Thyroid gland (tissue), 4 donors: ENCODE measurements around the gene KIF16B. TPM values are rescaled to one million over a fixed set of nuclear protein-coding genes. Genes with fewer than 3 reads are reported as not detected.

ENCODE experiments used
- DNase-seq, 2 donors: peaks; one replicate each; pipeline ENCODE4 v3.0.0-alpha.2; 2019
- H3K27ac ChIP-seq, 3 donors: fragments of 200-600 bp; sonication (generic); 1 replicate in 2 of 3; 2 replicates in 1 of 3; pipeline ENCODE4 v1.5.1; 2016 to 2019; ENCODE audit warnings: mild to moderate bottlenecking in 1 of 3, moderate library complexity in 1 of 3
- H3K27me3 ChIP-seq: fragments of 200-600 bp; sonication (generic); one replicate; pipeline ENCODE4 v1.5.1; 2019
- H3K36me3 ChIP-seq, 2 donors: fragments of 200-600 bp; sonication (generic); one replicate each; pipeline ENCODE4 v1.5.1; 2016 to 2019
- H3K4me1 ChIP-seq, 2 donors: fragments of 200-600 bp; sonication (generic); one replicate each; pipeline ENCODE4 v1.5.1; 2017 to 2019
- H3K4me3 ChIP-seq, 3 donors: fragments of 200-600 bp; sonication (generic); replicated peaks in 1 of 3; 1 replicate in 2 of 3; 2 replicates in 1 of 3; pipeline ENCODE4 v1.5.1; 2016; ENCODE audit warnings: mild to moderate bottlenecking in 1 of 3
- H3K9me3 ChIP-seq: fragments of 200-600 bp; sonication (generic); one replicate; pipeline ENCODE4 v1.5.1; 2017
- POLR2A ChIP-seq, 2 donors: fragments of 450-650 bp; IDR thresholded peaks; one replicate each; pipeline ENCODE4 v1.6.1; 2017; ENCODE audit warnings: antibody characterized with exemption in 2 of 2, mild to moderate bottlenecking in 2 of 2, moderate library complexity in 1 of 2
- WGBS, 2 donors: methylation state at CpG; one replicate each; pipeline ENCODE4 v1.1.5; 2017; 5-methylcytosine and 5-hydroxymethylcytosine counted together
- intact Hi-C: fragments of 100-400 bp; cut with DNase I; formaldehyde crosslinking; loops from one replicate; pipeline ENCODE4 v1.15.1; 2023
- total RNA-seq, 4 donors: library from RNA; depleted of rRNA; stranded (reverse); fragments of >200 nt; gene quantifications; one replicate each; pipeline ENCODE4 v1.2.3, GENCODE V29; 2016
- TF ChIP-seq, protein P1 (sequence below), 6 experiments: fragments of 200-600 bp in 3 of 6; fragments of 450-650 bp in 3 of 6; sonication (generic) in 3 of 6; IDR thresholded peaks; one replicate each; pipeline ENCODE4 v1.5.1; 2016 to 2019; ENCODE audit warnings: antibody characterized with exemption in 6 of 6, mild to moderate bottlenecking in 2 of 6, inconsistent platforms in 1 of 6, moderate library complexity in 1 of 6

Gene KIF16B
- total RNA-seq, 4 donors from 2014 or later: 18.5 to 32.8 (median 28.6) TPM

DNA sequence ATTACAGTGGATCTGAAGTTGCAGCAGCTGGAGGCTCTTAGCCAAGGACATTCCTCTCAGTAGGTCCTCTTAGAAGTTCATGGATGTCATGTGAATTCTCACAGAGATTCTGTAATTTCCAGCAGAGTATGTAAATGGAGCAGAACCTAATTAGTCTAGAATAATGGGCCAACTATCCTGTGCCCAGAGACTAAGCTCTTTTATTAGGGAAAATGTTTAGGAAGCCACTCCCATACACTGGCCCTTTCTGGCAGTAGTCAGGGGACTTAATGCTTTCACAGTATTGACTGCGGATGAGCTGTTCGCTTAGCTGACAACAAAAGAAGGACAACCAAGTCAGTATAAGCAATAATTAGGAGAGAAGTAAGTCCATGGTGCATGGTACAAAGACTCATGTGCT, 43.8 kb upstream of the KIF16B start:
- no peaks in the 10 kb centered on the region for H3K36me3 ChIP-seq
- intact Hi-C loops: no loop called here
- no peaks in the 10 kb centered on the region for H3K27me3 ChIP-seq
- 90 to 98% methylated on average over 2 of the region's 2 CpGs for WGBS, 2 donors
- no peaks in the 10 kb centered on the region for H3K4me1 ChIP-seq
- H3K27ac ChIP-seq: no peak overlapping the region
- H3K4me3 ChIP-seq: no peak overlapping the region
- no peak for DNase-seq
- TF ChIP-seq POLR2A (IDR thresholded peaks at IDR 0.05): no peak
- TF ChIP-seq, protein P1, sequence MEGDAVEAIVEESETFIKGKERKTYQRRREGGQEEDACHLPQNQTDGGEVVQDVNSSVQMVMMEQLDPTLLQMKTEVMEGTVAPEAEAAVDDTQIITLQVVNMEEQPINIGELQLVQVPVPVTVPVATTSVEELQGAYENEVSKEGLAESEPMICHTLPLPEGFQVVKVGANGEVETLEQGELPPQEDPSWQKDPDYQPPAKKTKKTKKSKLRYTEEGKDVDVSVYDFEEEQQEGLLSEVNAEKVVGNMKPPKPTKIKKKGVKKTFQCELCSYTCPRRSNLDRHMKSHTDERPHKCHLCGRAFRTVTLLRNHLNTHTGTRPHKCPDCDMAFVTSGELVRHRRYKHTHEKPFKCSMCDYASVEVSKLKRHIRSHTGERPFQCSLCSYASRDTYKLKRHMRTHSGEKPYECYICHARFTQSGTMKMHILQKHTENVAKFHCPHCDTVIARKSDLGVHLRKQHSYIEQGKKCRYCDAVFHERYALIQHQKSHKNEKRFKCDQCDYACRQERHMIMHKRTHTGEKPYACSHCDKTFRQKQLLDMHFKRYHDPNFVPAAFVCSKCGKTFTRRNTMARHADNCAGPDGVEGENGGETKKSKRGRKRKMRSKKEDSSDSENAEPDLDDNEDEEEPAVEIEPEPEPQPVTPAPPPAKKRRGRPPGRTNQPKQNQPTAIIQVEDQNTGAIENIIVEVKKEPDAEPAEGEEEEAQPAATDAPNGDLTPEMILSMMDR (IDR thresholded peaks at IDR 0.05): no peak
- no peaks in the 10 kb centered on the region for H3K9me3 ChIP-seq

DNA sequence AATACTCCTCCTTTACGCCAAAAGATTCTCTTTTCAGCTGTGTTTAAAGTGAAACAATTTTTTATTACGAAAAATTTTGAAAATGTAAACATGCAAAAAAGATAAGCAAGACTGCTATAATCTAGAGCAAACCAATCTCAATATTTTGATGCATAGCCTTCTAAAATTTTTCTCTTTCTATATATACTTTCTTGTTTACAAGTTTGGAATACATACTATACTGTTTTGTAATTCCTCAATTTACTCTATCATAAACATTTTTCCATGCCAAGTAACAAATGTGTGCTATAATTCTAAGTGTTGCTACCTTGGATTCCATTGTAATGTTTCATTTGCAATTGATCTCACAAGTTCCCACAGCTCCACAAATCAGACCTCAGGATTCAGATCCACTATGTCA, 43.1 kb upstream of the KIF16B start:
- Histone ChIP-seq H3K27ac (no peak overlapping the region), H3K36me3 (no peaks in the 10 kb centered on the region), H3K27me3 (no peaks in the 10 kb centered on the region), H3K9me3 (no peaks in the 10 kb centered on the region), H3K4me1 (no peaks in the 10 kb centered on the region), H3K4me3 (no peak overlapping the region)
- DNase-seq: no peak
- intact Hi-C loops: no loop called here
- 93 to 94% methylated on average over 2 of the region's 2 CpGs for WGBS, 2 donors
- TF ChIP-seq, protein P1 (IDR thresholded peaks at IDR 0.05): no peak
- no peak for TF ChIP-seq POLR2A (IDR thresholded peaks at IDR 0.05)

DNA sequence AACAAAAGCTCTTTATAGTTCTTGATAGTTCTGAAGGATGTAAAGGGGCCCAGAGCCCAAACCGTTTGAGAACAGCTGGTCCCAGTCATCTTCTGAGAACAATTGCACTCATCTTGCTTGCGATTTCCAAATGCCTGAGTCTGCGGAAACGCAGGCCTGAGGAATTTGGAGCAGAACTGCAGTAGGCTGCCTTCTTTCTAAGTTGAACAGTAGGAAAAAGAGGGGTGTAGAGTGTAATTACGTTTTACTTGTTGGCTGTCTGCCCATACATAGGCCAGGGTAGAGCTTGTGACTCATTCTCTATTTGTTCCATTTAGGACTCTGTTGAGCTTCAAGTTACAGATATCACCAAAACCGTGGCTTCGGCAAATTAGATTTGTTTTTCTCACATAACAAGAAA, 42.0 kb upstream of the KIF16B start:
- H3K36me3 ChIP-seq: no peaks in the 10 kb centered on the region
- H3K27ac ChIP-seq: no peak overlapping the region
- 48 to 51% methylated on average over 7 of the region's 7 CpGs for WGBS, 2 donors
- H3K27me3 ChIP-seq: no peaks in the 10 kb centered on the region
- H3K4me1 ChIP-seq: no peaks in the 10 kb centered on the region
- intact Hi-C loops: no loop called here
- no peak for DNase-seq
- H3K4me3 ChIP-seq: no peak overlapping the region
- no peak for TF ChIP-seq POLR2A (IDR thresholded peaks at IDR 0.05)
- no peaks in the 10 kb centered on the region for H3K9me3 ChIP-seq

DNA sequence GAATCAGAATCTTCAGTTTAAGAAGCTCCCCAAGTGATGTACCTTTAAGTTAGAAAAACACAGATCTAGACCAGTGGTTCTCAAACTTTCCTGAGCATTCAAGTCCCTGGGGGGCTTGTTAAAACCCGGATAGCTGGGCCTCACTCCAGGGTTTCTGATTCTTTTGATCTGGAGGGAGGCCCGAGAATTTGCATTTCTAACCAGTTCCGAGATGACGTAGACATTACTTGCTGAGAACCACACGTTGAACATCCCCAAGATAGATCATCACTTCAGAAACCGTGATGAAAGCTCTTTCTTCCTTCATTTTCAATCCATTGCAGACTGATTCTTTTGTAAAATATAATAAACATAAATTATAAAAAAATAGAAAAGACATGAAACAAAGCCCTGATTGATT, 40.7 kb upstream of the KIF16B start:
- intact Hi-C loops: no loop called here
- 46 to 51% methylated on average over 6 of the region's 6 CpGs for WGBS, 2 donors
- Histone ChIP-seq H3K36me3 (no peaks in the 10 kb centered on the region), H3K9me3 (no peaks in the 10 kb centered on the region), H3K27ac (no peak overlapping the region), H3K27me3 (no peaks in the 10 kb centered on the region), H3K4me3 (no peak overlapping the region), H3K4me1 (no peaks in the 10 kb centered on the region)
- no peak for DNase-seq
- TF ChIP-seq, protein P1 (IDR thresholded peaks at IDR 0.05): no peak
- no peak for TF ChIP-seq POLR2A (IDR thresholded peaks at IDR 0.05)

DNA sequence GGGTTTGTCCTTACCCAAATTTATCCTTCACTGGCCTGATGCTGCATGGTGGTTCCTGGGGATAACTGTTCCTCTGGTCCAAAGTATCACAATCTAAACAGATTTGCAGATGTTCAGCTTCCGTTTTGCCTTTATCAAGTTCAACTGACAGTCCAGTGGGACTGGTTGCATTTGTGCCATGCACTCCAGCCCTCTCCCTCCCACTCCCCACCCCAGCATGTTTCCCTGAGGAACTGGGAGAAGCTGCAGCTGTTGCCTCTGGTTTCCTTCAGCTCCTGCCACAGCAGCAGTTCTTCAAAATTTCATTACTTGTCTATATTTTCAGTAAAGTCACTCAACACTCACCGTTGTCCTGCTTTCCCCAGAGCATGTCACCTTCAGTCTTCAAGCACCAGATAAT, 39.5 kb upstream of the KIF16B start:
- no peak for TF ChIP-seq POLR2A (IDR thresholded peaks at IDR 0.05)
- TF ChIP-seq, protein P1 (IDR thresholded peaks at IDR 0.05): no peak
- no peak overlapping the region for H3K4me3 ChIP-seq
- no peaks in the 10 kb centered on the region for H3K27me3 ChIP-seq
- no peaks in the 10 kb centered on the region for H3K4me1 ChIP-seq
- intact Hi-C loops: no loop called here
- DNase-seq: no peak
- H3K9me3 ChIP-seq: no peaks in the 10 kb centered on the region
- H3K27ac ChIP-seq: no peak overlapping the region
- no peaks in the 10 kb centered on the region for H3K36me3 ChIP-seq
- 76 to 84% methylated on average over 2 of the region's 2 CpGs for WGBS, 2 donors

DNA sequence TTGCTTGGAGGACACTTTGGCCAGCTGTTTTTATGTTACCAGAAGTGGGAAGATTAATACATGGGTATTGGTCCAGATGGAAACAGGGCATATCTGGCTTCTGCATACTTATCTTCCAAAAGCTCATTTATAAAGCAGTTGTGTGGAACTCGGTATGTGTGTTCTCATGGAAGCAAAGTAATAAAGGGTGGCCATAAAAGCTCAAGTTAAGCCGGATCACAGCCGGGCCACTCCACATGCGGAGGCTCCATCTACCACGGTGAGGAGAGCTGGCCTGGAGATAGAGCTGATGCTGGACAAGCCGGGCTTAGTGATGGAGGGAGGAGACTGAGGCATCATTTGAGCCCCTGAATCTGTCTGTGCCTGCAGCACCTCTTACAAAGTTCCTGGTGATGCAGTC, 38.6 kb upstream of the KIF16B start:
- H3K4me1 ChIP-seq: no peaks in the 10 kb centered on the region
- intact Hi-C loops: no loop called here

More for the DNA sequence above, 38.6 kb upstream of the KIF16B start:
- Histone ChIP-seq H3K9me3 (no peaks in the 10 kb centered on the region), H3K4me3 (no peak overlapping the region), H3K36me3 (no peaks in the 10 kb centered on the region), H3K27me3 (no peaks in the 10 kb centered on the region), H3K27ac (no peak overlapping the region)
- TF ChIP-seq POLR2A (IDR thresholded peaks at IDR 0.05): no peak
- TF ChIP-seq, protein P1 (IDR thresholded peaks at IDR 0.05): no peak
- no peak for DNase-seq
- WGBS, 2 donors: 89 to 92% methylated on average over 6 of the region's 6 CpGs
